Measurements from ENCODE around the gene MKNK1. TPM values are rescaled to one million over a fixed set of nuclear protein-coding genes. Genes with fewer than 3 reads are reported as not detected.

The MKNK1 gene
- polyA plus RNA-seq, 1 donor (not counting 4 experiments of a cell fraction or from before 2014, with no cell fraction given) = 55.7 TPM

DNA sequence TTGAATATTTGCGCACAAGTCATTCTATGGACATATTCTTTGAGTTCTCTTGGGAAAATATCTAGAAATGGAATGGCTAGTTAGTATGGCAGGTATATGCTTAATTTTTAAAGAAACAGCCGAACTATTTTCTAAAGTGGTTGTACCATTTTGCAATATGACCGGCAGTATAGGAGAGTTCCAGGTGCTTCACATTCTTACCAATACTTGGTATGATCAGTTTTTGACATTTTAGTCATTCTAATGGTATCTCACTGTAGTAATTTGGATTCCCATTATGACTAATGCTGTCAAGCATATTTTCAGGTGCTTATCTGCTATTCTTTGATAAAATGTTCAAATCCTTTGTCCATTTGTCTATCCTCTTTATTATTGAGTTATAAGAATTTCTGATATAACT, 43.5 kb upstream of the MKNK1 start:
- no peaks in the 10 kb centered on the region for H3K9me1 ChIP-seq (ENCODE audit: control insufficient read depth, extremely low read depth, insufficient read depth, low read length)
- H3K4me3 ChIP-seq (ENCODE audit: control insufficient read depth in 2 of 3, extremely low read depth in 1 of 3, insufficient read depth in 2 of 3, low read depth in 1 of 3, low read length in 3 of 3) = no peak overlapping the region
- H3K9ac ChIP-seq (ENCODE audit: control insufficient read depth, extremely low read depth, insufficient read depth, low read length) = no peak overlapping the region
- H3K27me3 ChIP-seq (ENCODE audit: control insufficient read depth, extremely low read depth, insufficient read depth, low read length) = no peaks in the 10 kb centered on the region
- H3K79me2 ChIP-seq (ENCODE audit: control insufficient read depth, insufficient read depth, low read length) = no peaks in the 10 kb centered on the region
- FAIRE-seq (no peak), DNase-seq (ENCODE audit: low read depth, low spot score) (no peak)
- no peak overlapping the region for H3K27ac ChIP-seq (ENCODE audit: control insufficient read depth, insufficient read depth, low read length)
- H3K4me1 ChIP-seq (ENCODE audit: control insufficient read depth, extremely low read depth, insufficient read depth, low read length) = no peaks in the 10 kb centered on the region
- peaks cover 0 to 13% of the 10 kb centered on the region in 2 experiments for H3K36me3 ChIP-seq (ENCODE audit: control insufficient read depth in 2 of 2, extremely low read depth in 1 of 2, insufficient read depth in 2 of 2, low read length in 2 of 2)
- no peak overlapping the region for H2AFZ ChIP-seq (ENCODE audit: control insufficient read depth, low read length)
- no peak overlapping the region for H3K4me2 ChIP-seq (ENCODE audit: control insufficient read depth, extremely low read depth, insufficient read depth, low read depth, low read length)
- dilution Hi-C loops (cut with MboI; ENCODE audit: extremely low pct_ligation_motif_present, low sequenced_read_pairs) = no loop called here
- TF ChIP-seq EZH2 (IDR thresholded peaks at IDR 0.05; ENCODE audit: low read length) = no peak
- TF ChIP-seq, protein P1, sequence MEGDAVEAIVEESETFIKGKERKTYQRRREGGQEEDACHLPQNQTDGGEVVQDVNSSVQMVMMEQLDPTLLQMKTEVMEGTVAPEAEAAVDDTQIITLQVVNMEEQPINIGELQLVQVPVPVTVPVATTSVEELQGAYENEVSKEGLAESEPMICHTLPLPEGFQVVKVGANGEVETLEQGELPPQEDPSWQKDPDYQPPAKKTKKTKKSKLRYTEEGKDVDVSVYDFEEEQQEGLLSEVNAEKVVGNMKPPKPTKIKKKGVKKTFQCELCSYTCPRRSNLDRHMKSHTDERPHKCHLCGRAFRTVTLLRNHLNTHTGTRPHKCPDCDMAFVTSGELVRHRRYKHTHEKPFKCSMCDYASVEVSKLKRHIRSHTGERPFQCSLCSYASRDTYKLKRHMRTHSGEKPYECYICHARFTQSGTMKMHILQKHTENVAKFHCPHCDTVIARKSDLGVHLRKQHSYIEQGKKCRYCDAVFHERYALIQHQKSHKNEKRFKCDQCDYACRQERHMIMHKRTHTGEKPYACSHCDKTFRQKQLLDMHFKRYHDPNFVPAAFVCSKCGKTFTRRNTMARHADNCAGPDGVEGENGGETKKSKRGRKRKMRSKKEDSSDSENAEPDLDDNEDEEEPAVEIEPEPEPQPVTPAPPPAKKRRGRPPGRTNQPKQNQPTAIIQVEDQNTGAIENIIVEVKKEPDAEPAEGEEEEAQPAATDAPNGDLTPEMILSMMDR (optimal IDR thresholded peaks at IDR 0.05 in 1 of 3, IDR thresholded peaks at IDR 0.05 in 1 of 3, conservative IDR thresholded peaks at IDR 0.05 in 1 of 3; ENCODE audit: extremely low read depth in 1 of 3, insufficient read depth in 2 of 3, low read length in 3 of 3) = no peak
- H4K20me1 ChIP-seq (ENCODE audit: control insufficient read depth, extremely low read depth, insufficient read depth, low read length) = no peaks in the 10 kb centered on the region
- H3K9me3 ChIP-seq (ENCODE audit: control insufficient read depth, low read depth, low read length) = no peaks in the 10 kb centered on the region

DNA sequence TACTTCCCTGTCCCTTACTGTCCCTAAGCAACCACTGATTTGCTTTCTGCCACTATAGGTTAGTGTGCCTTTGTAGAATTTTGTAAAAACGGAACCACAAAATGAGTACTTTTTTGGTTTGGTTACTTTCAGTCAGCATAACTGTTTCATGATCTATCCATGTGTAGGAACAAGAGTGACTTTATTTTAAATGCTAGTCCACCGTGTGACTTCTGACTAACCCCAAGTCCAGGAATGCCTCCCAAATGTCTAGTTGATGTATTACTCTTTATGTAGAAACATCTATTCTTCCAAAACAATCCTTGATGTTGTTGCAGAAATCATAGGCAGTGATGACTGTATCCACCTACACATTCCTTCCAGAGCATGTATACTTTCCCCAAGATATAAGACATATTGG, 42.8 kb upstream of the MKNK1 start:
- dilution Hi-C loops (cut with MboI; ENCODE audit: extremely low pct_ligation_motif_present, low sequenced_read_pairs) = no loop called here
- Histone ChIP-seq H3K4me3 (ENCODE audit: control insufficient read depth in 2 of 3, extremely low read depth in 1 of 3, insufficient read depth in 2 of 3, low read depth in 1 of 3, low read length in 3 of 3) (no peak overlapping the region), H3K4me2 (ENCODE audit: control insufficient read depth, extremely low read depth, insufficient read depth, low read depth, low read length) (no peak overlapping the region), H2AFZ (ENCODE audit: control insufficient read depth, low read length) (no peak overlapping the region), H3K9me1 (ENCODE audit: control insufficient read depth, extremely low read depth, insufficient read depth, low read length) (no peaks in the 10 kb centered on the region), H3K9ac (ENCODE audit: control insufficient read depth, extremely low read depth, insufficient read depth, low read length) (no peak overlapping the region), H3K27ac (ENCODE audit: control insufficient read depth, insufficient read depth, low read length) (no peak overlapping the region), H3K79me2 (ENCODE audit: control insufficient read depth, insufficient read depth, low read length) (no peaks in the 10 kb centered on the region), H3K27me3 (ENCODE audit: control insufficient read depth, extremely low read depth, insufficient read depth, low read length) (no peaks in the 10 kb centered on the region), H3K9me3 (ENCODE audit: control insufficient read depth, low read depth, low read length) (no peaks in the 10 kb centered on the region), H3K36me3 (ENCODE audit: control insufficient read depth in 2 of 2, extremely low read depth in 1 of 2, insufficient read depth in 2 of 2, low read length in 2 of 2) (peaks cover 1 to 13% of the 10 kb centered on the region in 2 experiments), H4K20me1 (ENCODE audit: control insufficient read depth, extremely low read depth, insufficient read depth, low read length) (no peaks in the 10 kb centered on the region), H3K4me1 (ENCODE audit: control insufficient read depth, extremely low read depth, insufficient read depth, low read length) (no peaks in the 10 kb centered on the region)
- TF ChIP-seq EZH2 (IDR thresholded peaks at IDR 0.05; ENCODE audit: low read length) = no peak
- TF ChIP-seq, protein P1 (optimal IDR thresholded peaks at IDR 0.05 in 1 of 3, IDR thresholded peaks at IDR 0.05 in 1 of 3, conservative IDR thresholded peaks at IDR 0.05 in 1 of 3; ENCODE audit: extremely low read depth in 1 of 3, insufficient read depth in 2 of 3, low read length in 3 of 3) = no peak
- FAIRE-seq (no peak), DNase-seq (ENCODE audit: low read depth, low spot score) (no peak)
